Adrenal gland (tissue), 5 donors: Measurements from ENCODE around the gene BMP4.

Experiments used
- CTCF ChIP-seq, 6 experiments: fragments of 450-650 bp in 4 of 6; fragments of 200-600 bp in 2 of 6; sonication (generic) in 1 of 6; IDR thresholded peaks; 1 replicate in 5 of 6; 2 replicates in 1 of 6; pipeline versions ENCODE4 v1.5.1 to v1.8.0; 2016 to 2021; ENCODE audit warnings: antibody characterized with exemption in 6 of 6, mild to moderate bottlenecking in 2 of 6, moderate library complexity in 1 of 6
- POLR2A ChIP-seq, 2 donors: fragments of 450-650 bp; IDR thresholded peaks; one replicate each; pipeline ENCODE4 v1.6.1; 2017; ENCODE audit warnings: antibody characterized with exemption in 2 of 2, mild to moderate bottlenecking in 2 of 2, moderate library complexity in 1 of 2
- donor health status: DM: no; HTN: no; CAD: no.

DNA sequence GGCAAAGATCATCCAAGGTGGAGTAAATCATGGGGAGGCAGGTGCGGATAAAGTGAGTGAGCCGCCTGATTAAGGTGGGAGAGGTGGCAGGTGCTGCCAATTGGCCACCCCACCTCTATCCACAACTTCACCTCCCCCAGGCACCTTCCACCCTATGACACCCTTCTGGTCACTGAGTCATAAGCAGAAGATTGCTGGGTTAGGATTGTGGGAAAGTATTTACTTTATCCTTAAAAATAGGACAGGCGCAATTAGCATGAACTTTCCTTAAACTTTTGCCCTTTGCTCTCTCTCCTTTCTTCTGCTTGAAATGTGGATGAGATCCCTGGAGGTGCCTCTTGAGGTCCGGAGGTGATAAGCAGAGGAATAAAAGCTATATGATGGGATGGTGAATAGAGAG lies 14.9 kb upstream of the BMP4 start:
- TF ChIP-seq CTCF (IDR thresholded peaks at IDR 0.05): no peak
- no peak for TF ChIP-seq POLR2A (IDR thresholded peaks at IDR 0.05)
